CD4-positive, alpha-beta memory T cell (primary cell): ENCODE data around the gene LRRC51. TPM values are rescaled to one million over a fixed set of nuclear protein-coding genes. Genes with fewer than 3 reads are reported as not detected.

Experiments used
- CTCF ChIA-PET: fragments of 350-600 bp; sonication (Branson Sonifier 250); formaldehyde crosslinking; loops from one replicate; lab custom pipeline; 2021; ENCODE audit warnings: inconsistent platforms; ENCODE audit not compliant: partially characterized antibody; lab: Charles Lee
- POLR2A ChIA-PET: fragments of 350-600 bp; sonication (Branson Sonifier 250); formaldehyde crosslinking; loops from one replicate; lab custom pipeline; 2021; ENCODE audit not compliant: partially characterized antibody; lab: Charles Lee
- DNase-seq, 5 donors: peaks; one replicate each; pipeline versions ENCODE4 v3.0.0 to v3.0.0-alpha.2; 2020 to 2022; ENCODE audit warnings: mixed read lengths in 1 of 5
- H3K27ac ChIP-seq: one replicate; pipeline ENCODE4 v1.7.0; 2013; ENCODE audit warnings: low read depth, low read length
- H3K27me3 ChIP-seq: 2 replicates; pipeline ENCODE4 v1.7.0; 2013; ENCODE audit warnings: mild to moderate bottlenecking, low read length, moderate library complexity; ENCODE audit not compliant: insufficient read depth
- H3K36me3 ChIP-seq: 2 replicates; pipeline ENCODE4 v1.7.0; 2013; ENCODE audit warnings: mild to moderate bottlenecking, low read length, moderate library complexity; ENCODE audit not compliant: insufficient read depth
- H3K4me1 ChIP-seq: 2 replicates; pipeline ENCODE4 v1.7.0; 2013; ENCODE audit warnings: mild to moderate bottlenecking, low read length, moderate library complexity; ENCODE audit not compliant: insufficient read depth
- H3K4me3 ChIP-seq, 2 donors: one replicate each; pipeline ENCODE4 v1.7.0; 2013; ENCODE audit warnings: low read length in 2 of 2, mild to moderate bottlenecking in 1 of 2
- H3K9me3 ChIP-seq, 2 donors: one replicate each; pipeline ENCODE4 v1.7.0; 2013; ENCODE audit warnings: low read length in 2 of 2, control low read depth in 1 of 2; ENCODE audit not compliant: control insufficient read depth in 1 of 2
- H3K27ac Mint-ChIP-seq, 7 donors: one replicate each; pipeline ENCODE4 v1.8.0; 2020 to 2021; ENCODE audit warnings: mixed read lengths in 7 of 7, mild to moderate bottlenecking in 6 of 7, inconsistent platforms in 3 of 7, moderate library complexity in 3 of 7
- H3K27me3 Mint-ChIP-seq, 2 donors: one replicate each; pipeline ENCODE4 v1.8.0; 2020 to 2021; ENCODE audit warnings: mixed read lengths in 2 of 2
- H3K36me3 Mint-ChIP-seq, 2 donors: one replicate each; pipeline ENCODE4 v1.8.0; 2020 to 2021; ENCODE audit warnings: mixed read lengths in 2 of 2, inconsistent platforms in 1 of 2, mild to moderate bottlenecking in 1 of 2
- H3K4me1 Mint-ChIP-seq, 4 donors: one replicate each; pipeline ENCODE4 v1.8.0; 2020 to 2021; ENCODE audit warnings: mixed read lengths in 4 of 4, mild to moderate bottlenecking in 1 of 4
- H3K4me3 Mint-ChIP-seq, 8 donors: one replicate each; pipeline ENCODE4 v1.8.0; 2020 to 2021; ENCODE audit warnings: mixed read lengths in 8 of 8, mild to moderate bottlenecking in 7 of 8, moderate library complexity in 6 of 8, inconsistent platforms in 3 of 8
- H3K9me3 Mint-ChIP-seq, 8 donors: one replicate each; pipeline ENCODE4 v1.8.0; 2020 to 2021; ENCODE audit warnings: mixed read lengths in 8 of 8, mild to moderate bottlenecking in 5 of 8, inconsistent platforms in 3 of 8, moderate library complexity in 1 of 8
- intact Hi-C: fragments of 100-400 bp; cut with micrococcal nuclease; formaldehyde crosslinking; loops from one replicate; pipeline ENCODE4 v1.15.1; 2023
- polyA plus RNA-seq, 2 donors: library from polyadenylated mRNA; unstranded; fragments of 300-500 nt; fragmentation: Illumina TruSeq; gene quantifications; one replicate each; pipeline ENCODE4 v1.2.3, GENCODE V29; 2021
- total RNA-seq, 2 experiments: library from RNA; stranded (reverse); gene quantifications; one replicate each; pipeline ENCODE4 v1.2.3, GENCODE V29; 2021

Gene LRRC51
- total and polyA plus RNA-seq, 4 experiments from 2014 or later, result 4.0 to 5.3 (median 4.4) TPM

DNA sequence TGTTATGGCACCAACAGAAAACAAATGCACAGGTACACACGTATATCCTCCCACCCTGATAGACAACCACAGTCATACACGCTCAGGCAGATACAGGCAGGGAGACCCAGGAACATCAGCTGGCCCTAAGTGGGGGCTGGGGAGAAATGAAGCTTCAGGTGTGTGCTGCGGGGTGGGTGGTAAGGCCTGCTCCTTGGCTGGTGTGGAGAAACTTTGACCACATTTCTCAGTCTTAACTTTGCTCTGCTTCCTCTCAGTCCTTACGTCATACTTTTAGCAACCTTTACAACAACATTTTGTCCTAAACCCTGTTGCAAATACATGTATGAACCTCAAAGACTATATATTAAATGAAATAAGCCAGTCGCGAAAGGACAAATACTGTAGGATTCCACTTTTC, 38.5 kb downstream of the LRRC51 start:
- no peak overlapping the region for H3K27ac ChIP-seq
- peaks cover 7 to 11% of the 10 kb centered on the region in 2 donors for H3K27me3 Mint-ChIP-seq
- H3K36me3 ChIP-seq, result no peaks in the 10 kb centered on the region
- H3K4me1 Mint-ChIP-seq, result no peaks in the 10 kb centered on the region
- H3K36me3 Mint-ChIP-seq, result no peaks in the 10 kb centered on the region
- H3K9me3 ChIP-seq, result no peaks in the 10 kb centered on the region
- no peak overlapping the region for H3K27ac Mint-ChIP-seq
- no peaks in the 10 kb centered on the region for H3K9me3 Mint-ChIP-seq
- no peaks in the 10 kb centered on the region for H3K4me1 ChIP-seq
- ChIA-PET CTCF (no interaction called here), POLR2A (interaction anchor here (0.7 kb wide), 1 partner anchor 81 kb away, joined by 3 read pairs; no protein-coding TSS in a partner anchor)
- no peak overlapping the region for H3K4me3 ChIP-seq
- no peak for DNase-seq
- no peaks in the 10 kb centered on the region for H3K27me3 ChIP-seq
- intact Hi-C loops, result no loop called here
- H3K4me3 Mint-ChIP-seq, result no peak overlapping the region

DNA sequence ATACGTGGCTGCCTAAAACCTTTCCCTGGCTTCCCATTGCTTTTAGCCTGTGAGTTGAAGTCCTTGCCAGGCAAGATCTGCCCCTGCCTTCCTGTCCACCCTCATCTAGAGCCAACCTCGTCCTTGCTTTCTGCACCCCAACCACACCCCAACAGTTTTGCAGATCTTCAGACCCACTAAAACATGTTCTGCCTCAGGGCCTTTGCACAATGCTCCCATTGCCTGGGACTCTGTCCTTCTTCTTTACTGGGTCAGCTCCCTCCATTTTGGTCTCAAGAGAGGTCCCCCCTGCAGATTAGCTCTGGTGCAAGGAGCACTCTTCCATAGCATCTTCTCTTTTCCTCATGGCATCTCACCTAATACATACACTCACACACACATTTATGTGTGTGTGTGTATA, 40.3 kb downstream of the LRRC51 start:
- CTCF ChIA-PET, result interaction anchor here (0.7 kb wide), 1 partner anchor 602 kb away, joined by 3 read pairs; no protein-coding TSS in a partner anchor
- peaks cover 9 to 11% of the 10 kb centered on the region in 2 donors for H3K27me3 Mint-ChIP-seq

GRCh38 chr11:72122607-72123006, 42.0 kb downstream of the LRRC51 start:
- Histone ChIP-seq H3K27ac (no peak overlapping the region), H3K4me3 (no peak overlapping the region), H3K27me3 (no peaks in the 10 kb centered on the region), H3K36me3 (no peaks in the 10 kb centered on the region), H3K9me3 (no peaks in the 10 kb centered on the region), H3K4me1 (no peaks in the 10 kb centered on the region)
- H3K36me3 Mint-ChIP-seq, result no peaks in the 10 kb centered on the region
- peaks cover 0 to 10% (median 7%) of the 10 kb centered on the region in 8 donors for H3K9me3 Mint-ChIP-seq
- no peaks in the 10 kb centered on the region for H3K4me1 Mint-ChIP-seq
- H3K27me3 Mint-ChIP-seq, result peaks cover 6 to 11% of the 10 kb centered on the region in 2 donors
- intact Hi-C loops, result no loop called here
- no peak for DNase-seq
- no peak overlapping the region for H3K4me3 Mint-ChIP-seq
- ChIA-PET POLR2A (interaction anchor here (2.4 kb wide), 1 partner anchor 10 kb away, joined by 7 read pairs; the partner anchor contains the start of gene ANAPC15), CTCF (interaction anchor here (1.2 to 1.9 kb wide), 2 partner anchors 90 to 101 kb away, joined by 3 to 4 read pairs; no protein-coding TSS in a partner anchor)
- H3K27ac Mint-ChIP-seq, result no peak overlapping the region

More for the DNA sequence above, 40.3 kb downstream of the LRRC51 start:
- Histone ChIP-seq H3K27ac (no peak overlapping the region), H3K27me3 (no peaks in the 10 kb centered on the region), H3K9me3 (no peaks in the 10 kb centered on the region), H3K36me3 (no peaks in the 10 kb centered on the region), H3K4me1 (no peaks in the 10 kb centered on the region), H3K4me3 (no peak overlapping the region)
- Mint-ChIP-seq H3K9me3 (peaks cover 0 to 2% (median 0%) of the 10 kb centered on the region in 8 donors), H3K27ac (no peak overlapping the region), H3K4me3 (no peak overlapping the region), H3K4me1 (no peaks in the 10 kb centered on the region), H3K36me3 (no peaks in the 10 kb centered on the region)
- POLR2A ChIA-PET, result no interaction called here
- DNase-seq, result no peak
- intact Hi-C loops, result no loop called here

GRCh38 chr11:72123117-72123653, 42.5 kb downstream of the LRRC51 start:
- Histone ChIP-seq H3K4me1 (no peaks in the 10 kb centered on the region), H3K27ac (no peak overlapping the region), H3K27me3 (no peaks in the 10 kb centered on the region), H3K4me3 (no peak overlapping the region), H3K9me3 (no peaks in the 10 kb centered on the region), H3K36me3 (no peaks in the 10 kb centered on the region)
- Mint-ChIP-seq H3K36me3 (peaks cover 0 to 2% of the 10 kb centered on the region in 2 donors), H3K27ac (no peak overlapping the region), H3K27me3 (peaks cover 6 to 11% of the 10 kb centered on the region in 2 donors), H3K4me1 (no peaks in the 10 kb centered on the region), H3K4me3 (no peak overlapping the region), H3K9me3 (peaks cover 0 to 16% (median 11%) of the 10 kb centered on the region in 8 donors)
- ChIA-PET CTCF (interaction anchor here (1.2 to 1.9 kb wide), 2 partner anchors 90 to 100 kb away, joined by 3 to 4 read pairs; no protein-coding TSS in a partner anchor), POLR2A (interaction anchor here (2.4 kb wide), 1 partner anchor 11 kb away, joined by 7 read pairs; the partner anchor contains the start of gene ANAPC15)
- DNase-seq, result no peak
- intact Hi-C loops, result no loop called here

GRCh38 chr11:72124046-72124445, 43.4 kb downstream of the LRRC51 start:
- H3K36me3 ChIP-seq, result no peaks in the 10 kb centered on the region
- Mint-ChIP-seq H3K27ac (no peak overlapping the region), H3K27me3 (peaks cover 6 to 16% of the 10 kb centered on the region in 2 donors), H3K36me3 (peaks cover 5% of the 10 kb centered on the region in 2 donors), H3K4me3 (no peak overlapping the region), H3K9me3 (peaks cover 0 to 24% (median 18%) of the 10 kb centered on the region in 8 donors), H3K4me1 (no peaks in the 10 kb centered on the region)
- no peak overlapping the region for H3K27ac ChIP-seq
- H3K27me3 ChIP-seq, result no peaks in the 10 kb centered on the region
- POLR2A ChIA-PET, result interaction anchor here (2.4 kb wide), 1 partner anchor 11 kb away, joined by 7 read pairs; the partner anchor contains the start of gene ANAPC15
- H3K9me3 ChIP-seq, result no peaks in the 10 kb centered on the region
- CTCF ChIA-PET, result no interaction called here
- H3K4me1 ChIP-seq, result no peaks in the 10 kb centered on the region
- DNase-seq, result no peak
- H3K4me3 ChIP-seq, result no peak overlapping the region
- intact Hi-C loops, result no loop called here

- H3K4me3 Mint-ChIP-seq, result no peak overlapping the region
- DNase-seq, result no peak
These were observed 45.3 kb downstream of the LRRC51 start for GRCh38 chr11:72125956-72126355.

GRCh38 chr11:72127923-72128322, 47.3 kb downstream of the LRRC51 start:
- no peak overlapping the region for H3K4me3 Mint-ChIP-seq
- H3K27ac Mint-ChIP-seq, result no peak overlapping the region
- intact Hi-C loops, result no loop called here
- H3K27ac ChIP-seq, result no peak overlapping the region
- no peaks in the 10 kb centered on the region for H3K4me1 ChIP-seq
- peaks cover 5 to 8% of the 10 kb centered on the region in 2 donors for H3K36me3 Mint-ChIP-seq
- no peaks in the 10 kb centered on the region for H3K9me3 ChIP-seq
- H3K27me3 Mint-ChIP-seq, result peaks cover 3 to 12% of the 10 kb centered on the region in 2 donors
- DNase-seq, result no peak
- H3K36me3 ChIP-seq, result no peaks in the 10 kb centered on the region
- H3K9me3 Mint-ChIP-seq, result peaks cover 0 to 33% (median 22%) of the 10 kb centered on the region in 8 donors
- no peaks in the 10 kb centered on the region for H3K27me3 ChIP-seq
- ChIA-PET CTCF (interaction anchor here (1.5 kb wide), 1 partner anchor 16 kb away, joined by 6 read pairs; no protein-coding TSS in a partner anchor), POLR2A (interaction anchor here (1.0 kb wide), 1 partner anchor 15 kb away, joined by 4 read pairs; the partner anchor contains the start of gene ANAPC15)
- no peaks in the 10 kb centered on the region for H3K4me1 Mint-ChIP-seq
- H3K4me3 ChIP-seq, result no peak overlapping the region

More at GRCh38 chr11:72125956-72126355, 45.3 kb downstream of the LRRC51 start:
- Mint-ChIP-seq H3K9me3 (peaks cover 0 to 33% (median 22%) of the 10 kb centered on the region in 8 donors), H3K27ac (no peak overlapping the region), H3K4me1 (no peaks in the 10 kb centered on the region), H3K36me3 (peaks cover 5 to 8% of the 10 kb centered on the region in 2 donors), H3K27me3 (peaks cover 3 to 17% of the 10 kb centered on the region in 2 donors)
- Histone ChIP-seq H3K27ac (no peak overlapping the region), H3K9me3 (no peaks in the 10 kb centered on the region), H3K36me3 (no peaks in the 10 kb centered on the region), H3K27me3 (no peaks in the 10 kb centered on the region), H3K4me1 (no peaks in the 10 kb centered on the region), H3K4me3 (no peak overlapping the region)
- ChIA-PET CTCF (interaction anchor here (1.1 to 1.5 kb wide), 3 partner anchors 21 to 149 kb away, joined by 3 to 6 read pairs (median 4); no protein-coding TSS in a partner anchor), POLR2A (interaction anchor here (1.2 kb wide), 1 partner anchor 13 kb away, joined by 3 read pairs; no protein-coding TSS in a partner anchor)
- intact Hi-C loops, result no loop called here
